VCaP (cell line): ENCODE data around the gene KCNMB2.

Experiments
- H3K27ac ChIP-seq: fragments of 450-650 bp; 2 replicates; pipeline ENCODE4 v1.5.1; 2017
- CTCF ChIP-seq: fragments of 450-650 bp; conservative IDR thresholded peaks from 2 replicates; pipeline ENCODE4 v1.5.1; 2017; ENCODE audit warnings: mild to moderate bottlenecking, moderate library complexity

Gene KCNMB2

GRCh38 chr3:178833695-178834094 lies 297.5 kb downstream of the KCNMB2 start:
- no peak overlapping the region for H3K27ac ChIP-seq
- TF ChIP-seq CTCF = no peak

- TF ChIP-seq CTCF = no peak
- no peak overlapping the region for H3K27ac ChIP-seq
Observed at GRCh38 chr3:178835033-178835432, 298.8 kb downstream of the KCNMB2 start.

GRCh38 chr3:178837512-178837911 lies 301.3 kb downstream of the KCNMB2 start:
- no peak for TF ChIP-seq CTCF
- no peak overlapping the region for H3K27ac ChIP-seq

DNA sequence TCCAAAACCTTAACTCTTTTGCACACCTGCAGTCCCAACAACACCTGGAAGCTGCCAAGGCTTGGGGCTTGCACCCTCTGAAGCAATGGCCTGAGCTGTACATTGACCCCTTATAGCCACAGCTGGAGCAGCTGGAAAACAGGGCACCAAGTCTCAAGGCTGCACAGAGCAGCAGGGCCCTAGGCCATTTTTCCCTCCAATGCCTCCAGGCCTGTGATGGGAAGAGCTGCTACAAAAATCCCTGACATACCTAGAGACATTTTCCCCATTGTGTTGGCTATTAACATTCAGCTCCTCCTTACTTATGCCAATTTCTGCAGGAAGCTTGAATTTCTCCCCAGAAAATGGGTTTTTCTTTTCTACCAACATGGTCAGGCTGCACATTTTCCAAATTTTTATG lies 304.4 kb downstream of the KCNMB2 start:
- no peak for TF ChIP-seq CTCF
- no peak overlapping the region for H3K27ac ChIP-seq

- no peak for TF ChIP-seq CTCF
Observed at GRCh38 chr3:178841011-178841410, 304.8 kb downstream of the KCNMB2 start.

DNA sequence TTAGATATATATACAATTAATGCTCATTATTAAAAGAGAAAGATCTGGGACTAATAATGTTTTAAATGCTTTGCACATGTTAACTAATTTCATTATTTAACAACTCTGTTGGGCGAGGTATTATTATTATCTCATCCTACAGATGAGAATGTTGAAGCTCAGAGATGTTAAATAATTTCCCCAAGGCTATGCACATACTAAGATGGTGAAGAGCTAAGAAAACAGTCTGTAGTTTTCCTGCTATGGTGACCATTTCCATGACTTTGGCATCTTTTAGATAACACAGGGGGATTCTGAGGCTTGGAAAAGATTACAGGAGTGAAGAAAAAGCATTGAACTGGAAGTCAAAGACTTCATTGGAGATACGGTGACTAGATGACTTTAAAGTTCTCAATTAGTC lies 308.7 kb downstream of the KCNMB2 start:
- no peak overlapping the region for H3K27ac ChIP-seq
- TF ChIP-seq CTCF = no peak

More at GRCh38 chr3:178841011-178841410, 304.8 kb downstream of the KCNMB2 start:
- peak overlapping the region; percentile 35; the same call in 1 of the 2 replicates for H3K27ac ChIP-seq

GRCh38 chr3:178845420-178846118 lies 309.3 kb downstream of the KCNMB2 start:
- H3K27ac ChIP-seq = no peak overlapping the region
- TF ChIP-seq CTCF = no peak
